ENCODE measurements around the gene AHCTF1. TPM values are rescaled to one million over a fixed set of nuclear protein-coding genes. Genes with fewer than 3 reads are reported as not detected.
A peak's percentile ranks its signal among the peaks of the same experiment; 100 is the strongest.
"Not testable (repeated sequence)": the region's sequence is repeated elsewhere in the genome, so short reads cannot be mapped to it uniquely, and the experiment has no call there.

Gene AHCTF1
- total and polyA plus RNA-seq, 7 experiments from 2014 or later, result 19.0 to 66.5 (median 53.6) TPM

- CTCF ChIA-PET, result no interaction called here
- Histone ChIP-seq H3K36me3 (ENCODE audit: control insufficient read depth in 2 of 3, insufficient read depth in 3 of 3, low read length in 3 of 3) (peaks cover 17 to 85% (median 44%) of the 10 kb centered on the region in 3 experiments), H3K4me1 (ENCODE audit: control insufficient read depth in 2 of 2, insufficient read depth in 2 of 2, low read length in 2 of 2) (no peaks in the 10 kb centered on the region), H3K9me3 (ENCODE audit: control insufficient read depth in 2 of 3, low read length in 3 of 3) (no peaks in the 10 kb centered on the region), H3K27ac (ENCODE audit: low read depth, low read length) (no peak overlapping the region), H3K4me3 (ENCODE audit: low read length) (no peak overlapping the region), H3K27me3 (ENCODE audit: control insufficient read depth in 2 of 2, insufficient read depth in 2 of 2, low read length in 2 of 2) (no peaks in the 10 kb centered on the region)
- peaks cover 0 to 15% (median 6%) of the 10 kb centered on the region in 7 donors for H3K4me1 Mint-ChIP-seq
- no peaks in the 10 kb centered on the region for H3K27me3 Mint-ChIP-seq
- H3K4me3 Mint-ChIP-seq, result no peak overlapping the region
- POLR2A ChIA-PET, result interaction anchor here (0.6 kb wide), 1 partner anchor 298 kb away, joined by 3 read pairs; no protein-coding TSS in a partner anchor
- peaks cover 0 to 1% (median 0%) of the 10 kb centered on the region in 11 donors for H3K9me3 Mint-ChIP-seq
- DNase-seq, result no peak
- peak overlapping the region in 1 of 9 donors; percentile 9 for H3K27ac Mint-ChIP-seq
- intact Hi-C loops (cut with micrococcal nuclease), result loop anchor here in 1 of 2 donors (2.0 kb wide), 1 partner anchor 15 kb away; no protein-coding TSS in a partner anchor
- ATAC-seq, result no peak
- peaks cover 17 to 64% (median 29%) of the 10 kb centered on the region in 5 donors for H3K36me3 Mint-ChIP-seq
Measured at GRCh38 chr1:246901874-246902273, 29.9 kb downstream of the AHCTF1 start.

DNA sequence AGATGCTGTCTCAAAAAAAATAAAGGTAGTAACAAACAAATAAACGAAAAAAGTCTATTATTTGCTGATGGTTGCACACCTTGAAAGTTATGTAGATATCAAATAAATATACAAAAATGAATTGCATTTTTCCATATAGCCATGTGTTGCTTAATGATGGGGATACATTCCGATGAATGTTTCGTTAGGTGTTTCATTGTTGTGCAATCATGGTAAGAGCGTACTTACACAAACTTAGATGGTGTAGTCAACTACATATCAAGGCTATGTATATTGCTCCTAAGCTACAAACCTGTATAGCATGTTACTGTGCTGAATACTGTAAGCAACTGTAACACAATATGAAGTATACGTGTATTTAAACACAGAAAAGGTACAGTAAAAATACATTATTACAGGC, 34.4 kb downstream of the AHCTF1 start:
- H3K9me3 Mint-ChIP-seq, result peaks cover 0 to 1% (median 0%) of the 10 kb centered on the region in 11 donors
- Histone ChIP-seq H3K9me3 (ENCODE audit: control insufficient read depth in 2 of 3, low read length in 3 of 3) (no peaks in the 10 kb centered on the region), H3K4me1 (ENCODE audit: control insufficient read depth in 2 of 2, insufficient read depth in 2 of 2, low read length in 2 of 2) (no peaks in the 10 kb centered on the region), H3K36me3 (ENCODE audit: control insufficient read depth in 2 of 3, insufficient read depth in 3 of 3, low read length in 3 of 3) (peaks cover 23 to 85% (median 37%) of the 10 kb centered on the region in 3 experiments), H3K4me3 (ENCODE audit: low read length) (no peak overlapping the region), H3K27ac (ENCODE audit: low read depth, low read length) (no peak overlapping the region), H3K27me3 (ENCODE audit: control insufficient read depth in 2 of 2, insufficient read depth in 2 of 2, low read length in 2 of 2) (no peaks in the 10 kb centered on the region)
- peaks cover 0 to 16% (median 5%) of the 10 kb centered on the region in 7 donors for H3K4me1 Mint-ChIP-seq
- no peak for DNase-seq
- ChIA-PET CTCF (no interaction called here), POLR2A (no interaction called here)
- ATAC-seq, result no peak
- H3K27me3 Mint-ChIP-seq, result no peaks in the 10 kb centered on the region
- H3K27ac Mint-ChIP-seq, result no peak overlapping the region
- no peak overlapping the region for H3K4me3 Mint-ChIP-seq
- H3K36me3 Mint-ChIP-seq, result peaks cover 27 to 72% (median 38%) of the 10 kb centered on the region in 5 donors
- intact Hi-C loops (cut with micrococcal nuclease), result no loop called here

GRCh38 chr1:246893191-246893939, 38.4 kb downstream of the AHCTF1 start:
- H3K4me3 ChIP-seq (ENCODE audit: low read length), result no peak overlapping the region
- ChIA-PET CTCF (no interaction called here), POLR2A (no interaction called here)
- intact Hi-C loops (cut with micrococcal nuclease), result no loop called here
- H3K9me3 Mint-ChIP-seq, result no peaks in the 10 kb centered on the region
- no peaks in the 10 kb centered on the region for H3K4me1 ChIP-seq (ENCODE audit: control insufficient read depth in 2 of 2, insufficient read depth in 2 of 2, low read length in 2 of 2)
- peaks cover 31 to 71% (median 31%) of the 10 kb centered on the region in 3 experiments for H3K36me3 ChIP-seq (ENCODE audit: control insufficient read depth in 2 of 3, insufficient read depth in 3 of 3, low read length in 3 of 3)
- peaks cover 27 to 68% (median 51%) of the 10 kb centered on the region in 5 donors for H3K36me3 Mint-ChIP-seq
- ATAC-seq, result no peak
- H3K4me1 Mint-ChIP-seq, result peaks cover 0 to 10% (median 5%) of the 10 kb centered on the region in 7 donors
- no peak overlapping the region for H3K4me3 Mint-ChIP-seq
- H3K27ac ChIP-seq (ENCODE audit: low read depth, low read length), result no peak overlapping the region
- no peak for DNase-seq
- H3K27me3 Mint-ChIP-seq, result no peaks in the 10 kb centered on the region
- H3K27ac Mint-ChIP-seq, result peak overlapping the region in 1 of 9 donors; percentile 56
- no peaks in the 10 kb centered on the region for H3K9me3 ChIP-seq (ENCODE audit: control insufficient read depth in 2 of 3, low read length in 3 of 3)
- no peaks in the 10 kb centered on the region for H3K27me3 ChIP-seq (ENCODE audit: control insufficient read depth in 2 of 2, insufficient read depth in 2 of 2, low read length in 2 of 2)

GRCh38 chr1:246891105-246891504, 40.6 kb downstream of the AHCTF1 start:
- Histone ChIP-seq H3K36me3 (ENCODE audit: control insufficient read depth in 2 of 3, insufficient read depth in 3 of 3, low read length in 3 of 3) (peaks cover 21 to 70% (median 29%) of the 10 kb centered on the region in 3 experiments), H3K27ac (ENCODE audit: low read depth, low read length) (no peak overlapping the region), H3K9me3 (ENCODE audit: control insufficient read depth in 2 of 3, low read length in 3 of 3) (no peaks in the 10 kb centered on the region), H3K27me3 (ENCODE audit: control insufficient read depth in 2 of 2, insufficient read depth in 2 of 2, low read length in 2 of 2) (no peaks in the 10 kb centered on the region), H3K4me1 (ENCODE audit: control insufficient read depth in 2 of 2, insufficient read depth in 2 of 2, low read length in 2 of 2) (no peaks in the 10 kb centered on the region), H3K4me3 (ENCODE audit: low read length) (no peak overlapping the region)
- Mint-ChIP-seq H3K9me3 (no peaks in the 10 kb centered on the region), H3K27me3 (no peaks in the 10 kb centered on the region), H3K4me1 (peaks cover 0 to 10% (median 5%) of the 10 kb centered on the region in 7 donors), H3K27ac (no peak overlapping the region), H3K4me3 (no peak overlapping the region), H3K36me3 (peaks cover 25 to 68% (median 55%) of the 10 kb centered on the region in 5 donors)
- no peak for ATAC-seq
- ChIA-PET POLR2A (no interaction called here), CTCF (no interaction called here)
- DNase-seq, result no peak
- intact Hi-C loops (cut with micrococcal nuclease), result no loop called here

DNA sequence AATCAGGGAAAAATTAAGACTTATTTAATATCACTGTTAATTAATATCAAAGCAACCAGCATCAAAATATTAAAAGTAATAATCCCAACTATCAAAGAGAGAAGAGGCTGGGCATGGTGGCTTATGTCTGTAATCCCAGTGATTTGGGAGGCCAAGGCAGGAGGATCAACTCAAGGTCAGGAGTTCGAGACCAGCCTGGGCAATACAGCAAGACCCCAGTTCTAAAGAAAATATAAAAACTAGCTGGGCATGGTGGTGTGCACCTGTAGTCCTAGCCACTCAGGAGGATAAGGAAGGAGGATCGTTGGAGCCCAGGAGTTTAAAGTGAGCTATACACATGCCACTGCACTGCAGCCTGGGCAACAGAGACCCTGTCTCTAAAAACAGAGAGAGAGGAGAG, 43.2 kb downstream of the AHCTF1 start:
- no peak for DNase-seq
- H3K4me1 ChIP-seq (ENCODE audit: control insufficient read depth in 2 of 2, insufficient read depth in 2 of 2, low read length in 2 of 2), result no peaks in the 10 kb centered on the region
- H3K27me3 Mint-ChIP-seq, result no peaks in the 10 kb centered on the region
- CTCF ChIA-PET, result no interaction called here
- H3K36me3 ChIP-seq (ENCODE audit: control insufficient read depth in 2 of 3, insufficient read depth in 3 of 3, low read length in 3 of 3), result peaks cover 19 to 63% (median 27%) of the 10 kb centered on the region in 3 experiments
- H3K4me1 Mint-ChIP-seq, result peaks cover 0 to 6% (median 0%) of the 10 kb centered on the region in 7 donors
- POLR2A ChIA-PET, result no interaction called here
- ATAC-seq, result no peak
- peak overlapping the region in 2 of 9 donors; percentile 6 to 11 for H3K27ac Mint-ChIP-seq
- no peak overlapping the region for H3K27ac ChIP-seq (ENCODE audit: low read depth, low read length)
- H3K36me3 Mint-ChIP-seq, result peaks cover 15 to 63% (median 46%) of the 10 kb centered on the region in 5 donors
- H3K4me3 Mint-ChIP-seq, result no peak overlapping the region
- no peaks in the 10 kb centered on the region for H3K27me3 ChIP-seq (ENCODE audit: control insufficient read depth in 2 of 2, insufficient read depth in 2 of 2, low read length in 2 of 2)
- no peaks in the 10 kb centered on the region for H3K9me3 ChIP-seq (ENCODE audit: control insufficient read depth in 2 of 3, low read length in 3 of 3)
- no peak overlapping the region for H3K4me3 ChIP-seq (ENCODE audit: low read length)
- intact Hi-C loops (cut with micrococcal nuclease), result no loop called here
- no peaks in the 10 kb centered on the region for H3K9me3 Mint-ChIP-seq

- H3K27me3 ChIP-seq (ENCODE audit: control insufficient read depth in 2 of 2, insufficient read depth in 2 of 2, low read length in 2 of 2); H3K4me3 ChIP-seq (ENCODE audit: low read length); H3K27ac Mint-ChIP-seq; H3K27me3 Mint-ChIP-seq; H3K27ac ChIP-seq (ENCODE audit: low read depth, low read length); H3K4me1 ChIP-seq (ENCODE audit: control insufficient read depth in 2 of 2, insufficient read depth in 2 of 2, low read length in 2 of 2); H3K9me3 Mint-ChIP-seq; POLR2A ChIA-PET; intact Hi-C loops (cut with micrococcal nuclease); DNase-seq; ATAC-seq; CTCF ChIA-PET; H3K4me3 Mint-ChIP-seq; H3K9me3 ChIP-seq (ENCODE audit: control insufficient read depth in 2 of 3, low read length in 3 of 3): not testable (repeated sequence)
- Mint-ChIP-seq H3K4me1 (peaks cover 0 to 12% (median 5%) of the 10 kb centered on the region in 7 donors), H3K36me3 (peaks cover 15 to 65% (median 43%) of the 10 kb centered on the region in 5 donors)
- peaks cover 22 to 56% (median 27%) of the 10 kb centered on the region in 3 experiments for H3K36me3 ChIP-seq (ENCODE audit: control insufficient read depth in 2 of 3, insufficient read depth in 3 of 3, low read length in 3 of 3)
Measured at GRCh38 chr1:246885389-246885788, 46.4 kb downstream of the AHCTF1 start.

DNA sequence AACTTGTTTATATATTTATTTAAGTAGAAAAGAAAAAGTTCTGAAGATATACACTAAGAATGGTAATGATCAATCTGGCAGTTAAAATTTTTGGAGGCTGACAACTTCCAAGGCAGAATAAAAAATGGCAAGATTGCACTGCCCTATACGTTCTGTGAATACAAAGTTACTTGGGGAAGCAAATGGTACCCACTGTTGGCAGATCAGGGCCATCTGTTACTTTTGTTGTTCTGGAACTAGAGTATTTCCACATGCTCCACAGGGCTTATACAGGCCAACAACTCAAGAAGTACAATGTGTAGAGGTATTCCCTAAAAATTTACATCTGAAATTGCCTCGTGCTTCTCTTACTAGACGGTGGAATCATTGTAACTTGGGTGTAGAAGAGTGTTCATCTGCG, 53.2 kb downstream of the AHCTF1 start:
- intact Hi-C loops (cut with micrococcal nuclease), result no loop called here
- ATAC-seq, result no peak
- Histone ChIP-seq H3K27ac (ENCODE audit: low read depth, low read length) (no peak overlapping the region), H3K36me3 (ENCODE audit: control insufficient read depth in 2 of 3, insufficient read depth in 3 of 3, low read length in 3 of 3) (peaks cover 3 to 37% (median 13%) of the 10 kb centered on the region in 3 experiments), H3K4me3 (ENCODE audit: low read length) (no peak overlapping the region), H3K27me3 (ENCODE audit: control insufficient read depth in 2 of 2, insufficient read depth in 2 of 2, low read length in 2 of 2) (no peaks in the 10 kb centered on the region), H3K9me3 (ENCODE audit: control insufficient read depth in 2 of 3, low read length in 3 of 3) (no peaks in the 10 kb centered on the region), H3K4me1 (ENCODE audit: control insufficient read depth in 2 of 2, insufficient read depth in 2 of 2, low read length in 2 of 2) (no peaks in the 10 kb centered on the region)
- ChIA-PET CTCF (no interaction called here), POLR2A (no interaction called here)
- H3K9me3 Mint-ChIP-seq, result no peaks in the 10 kb centered on the region
- DNase-seq, result no peak
- no peaks in the 10 kb centered on the region for H3K27me3 Mint-ChIP-seq
- H3K4me1 Mint-ChIP-seq, result peaks cover 7 to 28% (median 14%) of the 10 kb centered on the region in 7 donors
- peaks cover 14 to 53% (median 32%) of the 10 kb centered on the region in 5 donors for H3K36me3 Mint-ChIP-seq
- H3K4me3 Mint-ChIP-seq, result no peak overlapping the region
- no peak overlapping the region for H3K27ac Mint-ChIP-seq

Measured in naive thymus-derived CD4-positive, alpha-beta T cell (primary cell).